ENCODE measurements around the gene TOM1L2. TPM values are rescaled to one million over a fixed set of nuclear protein-coding genes. Genes with fewer than 3 reads are reported as not detected.

Gene TOM1L2
- total and polyA plus RNA-seq, 2 donors from 2014 or later: 28.2 to 59.4 TPM

DNA sequence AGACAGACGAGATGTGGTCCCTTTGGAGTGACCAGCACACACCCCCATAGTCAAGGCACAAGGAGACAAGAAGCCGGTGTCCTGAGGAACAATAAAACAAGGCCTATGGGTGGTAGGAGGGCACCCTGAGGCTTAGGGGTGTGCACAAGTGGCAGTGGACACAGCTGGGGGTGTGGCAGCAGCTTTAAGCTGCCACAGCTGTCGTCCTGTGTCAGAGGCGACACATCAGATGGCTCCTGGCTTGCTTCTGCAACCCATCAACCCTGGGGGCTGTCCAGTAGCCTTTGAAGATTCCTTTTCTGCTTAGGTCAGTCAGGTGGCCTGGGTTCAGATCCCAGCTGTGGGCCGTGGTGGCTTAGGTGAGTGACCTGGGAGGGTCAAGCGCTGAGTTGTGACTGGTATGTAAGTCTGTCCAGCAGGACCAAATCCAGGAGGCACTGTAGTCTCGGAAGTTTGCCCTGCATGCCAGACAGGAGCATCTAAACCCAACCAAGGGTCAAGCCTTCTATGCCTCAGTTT is 16.3 kb upstream of the TOM1L2 start:
- Histone ChIP-seq H3K9me3 (ENCODE audit: control insufficient read depth in 2 of 3, insufficient read depth in 1 of 3, low read length in 3 of 3) (no peaks in the 10 kb centered on the region), H3K27me3 (ENCODE audit: control insufficient read depth, insufficient read depth, low read length) (no peaks in the 10 kb centered on the region), H3K4me1 (ENCODE audit: control insufficient read depth in 2 of 3, insufficient read depth in 2 of 3, low read depth in 1 of 3, low read length in 3 of 3) (no peaks in the 10 kb centered on the region), H3K9ac (ENCODE audit: low read length in 3 of 3) (no peak overlapping the region), H3K36me3 (ENCODE audit: control insufficient read depth in 2 of 3, insufficient read depth in 3 of 3, low read length in 3 of 3) (peaks cover 0 to 2% (median 0%) of the 10 kb centered on the region in 3 donors), H3K27ac (ENCODE audit: low read depth in 2 of 2, low read length in 2 of 2) (no peak overlapping the region), H3K4me3 (ENCODE audit: low read length in 3 of 3) (no peak overlapping the region)
- intact Hi-C loops (cut with DNase I): no loop called here
- FAIRE-seq (no peak), DNase-seq (no peak)
- TF ChIP-seq, protein P1, sequence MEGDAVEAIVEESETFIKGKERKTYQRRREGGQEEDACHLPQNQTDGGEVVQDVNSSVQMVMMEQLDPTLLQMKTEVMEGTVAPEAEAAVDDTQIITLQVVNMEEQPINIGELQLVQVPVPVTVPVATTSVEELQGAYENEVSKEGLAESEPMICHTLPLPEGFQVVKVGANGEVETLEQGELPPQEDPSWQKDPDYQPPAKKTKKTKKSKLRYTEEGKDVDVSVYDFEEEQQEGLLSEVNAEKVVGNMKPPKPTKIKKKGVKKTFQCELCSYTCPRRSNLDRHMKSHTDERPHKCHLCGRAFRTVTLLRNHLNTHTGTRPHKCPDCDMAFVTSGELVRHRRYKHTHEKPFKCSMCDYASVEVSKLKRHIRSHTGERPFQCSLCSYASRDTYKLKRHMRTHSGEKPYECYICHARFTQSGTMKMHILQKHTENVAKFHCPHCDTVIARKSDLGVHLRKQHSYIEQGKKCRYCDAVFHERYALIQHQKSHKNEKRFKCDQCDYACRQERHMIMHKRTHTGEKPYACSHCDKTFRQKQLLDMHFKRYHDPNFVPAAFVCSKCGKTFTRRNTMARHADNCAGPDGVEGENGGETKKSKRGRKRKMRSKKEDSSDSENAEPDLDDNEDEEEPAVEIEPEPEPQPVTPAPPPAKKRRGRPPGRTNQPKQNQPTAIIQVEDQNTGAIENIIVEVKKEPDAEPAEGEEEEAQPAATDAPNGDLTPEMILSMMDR (IDR thresholded peaks at IDR 0.05; ENCODE audit: borderline replicate concordance, extremely low read depth, insufficient read depth): no peak

DNA sequence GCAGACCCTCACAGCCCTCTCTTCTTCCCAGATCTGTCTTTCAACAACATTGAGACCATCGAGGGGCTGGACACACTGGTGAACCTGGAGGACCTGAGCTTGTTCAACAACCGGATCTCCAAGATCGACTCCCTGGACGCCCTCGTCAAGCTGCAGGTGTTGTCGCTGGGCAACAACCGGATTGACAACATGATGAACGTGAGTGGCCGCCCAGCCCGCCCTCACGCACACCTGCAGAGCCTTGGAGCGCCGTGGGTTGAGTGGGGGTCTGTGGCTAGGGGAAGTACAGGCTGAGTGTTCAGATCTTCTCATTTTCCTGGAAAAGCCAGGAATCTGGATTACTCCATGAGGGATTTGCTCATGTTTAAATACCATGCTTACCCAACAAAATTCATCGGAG is 15.7 kb upstream of the TOM1L2 start:
- peaks cover 0 to 2% (median 0%) of the 10 kb centered on the region in 3 donors for H3K36me3 ChIP-seq (ENCODE audit: control insufficient read depth in 2 of 3, insufficient read depth in 3 of 3, low read length in 3 of 3)
- no peak overlapping the region for H3K9ac ChIP-seq (ENCODE audit: low read length in 3 of 3)
- no peaks in the 10 kb centered on the region for H3K27me3 ChIP-seq (ENCODE audit: control insufficient read depth, insufficient read depth, low read length)
- no peak overlapping the region for H3K4me3 ChIP-seq (ENCODE audit: low read length in 3 of 3)
- no peaks in the 10 kb centered on the region for H3K9me3 ChIP-seq (ENCODE audit: control insufficient read depth in 2 of 3, insufficient read depth in 1 of 3, low read length in 3 of 3)
- no peak for DNase-seq
- FAIRE-seq: no peak
- H3K27ac ChIP-seq (ENCODE audit: low read depth in 2 of 2, low read length in 2 of 2): no peak overlapping the region
- TF ChIP-seq, protein P1 (IDR thresholded peaks at IDR 0.05; ENCODE audit: borderline replicate concordance, extremely low read depth, insufficient read depth): no peak
- intact Hi-C loops (cut with DNase I): no loop called here
- H3K4me1 ChIP-seq (ENCODE audit: control insufficient read depth in 2 of 3, insufficient read depth in 2 of 3, low read depth in 1 of 3, low read length in 3 of 3): no peaks in the 10 kb centered on the region

DNA sequence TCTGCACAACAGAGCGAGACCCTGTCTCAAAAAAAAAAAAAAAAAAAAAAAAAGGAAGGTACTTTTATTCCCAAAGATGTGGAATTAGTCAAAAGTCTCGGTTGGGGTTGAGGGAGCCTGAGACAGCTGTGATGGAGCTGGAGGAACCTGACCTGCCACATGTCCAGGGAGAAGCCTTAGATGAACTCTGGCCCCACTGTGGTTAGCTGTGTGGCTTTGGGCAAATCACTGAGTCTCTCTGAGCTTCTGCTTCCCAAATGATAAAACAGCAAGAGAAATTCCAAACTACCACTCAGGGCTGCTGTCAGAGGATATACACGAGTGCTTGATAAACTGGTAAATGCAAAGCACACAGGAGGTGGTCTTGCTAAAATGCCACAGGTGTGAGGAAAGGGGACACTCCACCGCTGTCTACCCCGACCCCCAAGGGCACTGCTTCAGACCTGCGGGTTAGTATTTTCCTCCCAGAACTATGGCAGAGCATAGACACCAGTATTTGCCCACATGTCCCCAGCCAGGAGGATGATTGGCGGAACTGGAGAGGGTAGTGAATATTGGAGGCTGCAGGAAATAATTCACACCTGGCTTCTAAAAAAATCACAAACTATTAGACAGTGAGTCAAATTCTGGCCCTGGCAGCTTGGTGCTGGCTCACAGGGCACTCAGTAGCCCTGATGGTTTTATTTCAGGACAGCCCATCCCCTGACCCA is 15.1 kb upstream of the TOM1L2 start:
- Histone ChIP-seq H3K36me3 (ENCODE audit: control insufficient read depth in 2 of 3, insufficient read depth in 3 of 3, low read length in 3 of 3) (peaks cover 0 to 2% (median 0%) of the 10 kb centered on the region in 3 donors), H3K9ac (ENCODE audit: low read length in 3 of 3) (no peak overlapping the region), H3K4me1 (ENCODE audit: control insufficient read depth in 2 of 3, insufficient read depth in 2 of 3, low read depth in 1 of 3, low read length in 3 of 3) (no peaks in the 10 kb centered on the region), H3K9me3 (ENCODE audit: control insufficient read depth in 2 of 3, insufficient read depth in 1 of 3, low read length in 3 of 3) (no peaks in the 10 kb centered on the region), H3K4me3 (ENCODE audit: low read length in 3 of 3) (no peak overlapping the region), H3K27ac (ENCODE audit: low read depth in 2 of 2, low read length in 2 of 2) (no peak overlapping the region), H3K27me3 (ENCODE audit: control insufficient read depth, insufficient read depth, low read length) (no peaks in the 10 kb centered on the region)
- intact Hi-C loops (cut with DNase I): no loop called here
- TF ChIP-seq, protein P1 (IDR thresholded peaks at IDR 0.05; ENCODE audit: borderline replicate concordance, extremely low read depth, insufficient read depth): no peak
- DNase-seq: no peak
- FAIRE-seq: no peak

Data from kidney (tissue), 14 donors.